ENCODE data around the gene NACC2. TPM values are rescaled to one million over a fixed set of nuclear protein-coding genes. Genes with fewer than 3 reads are reported as not detected.

NACC2 gene
- total RNA-seq, 2 donors from 2014 or later: 24.5 to 55.2 TPM

GRCh38 chr9:136024696-136025316 is 70.3 kb downstream of the NACC2 start:
- H3K27me3 ChIP-seq (replicated peaks; ENCODE audit: insufficient read depth): no peaks in the 10 kb centered on the region

GRCh38 chr9:136024286-136024685 is 70.8 kb downstream of the NACC2 start:
- WGBS: 38% methylated on average over 2 of the region's 2 CpGs
- H3K27ac ChIP-seq: no peak overlapping the region
- intact Hi-C loops (cut with DNase I): no loop called here
- H3K36me3 ChIP-seq: no peaks in the 10 kb centered on the region
- H3K4me3 ChIP-seq: no peak overlapping the region
- H3K4me1 ChIP-seq (replicated peaks): no peaks in the 10 kb centered on the region
- H3K27me3 ChIP-seq (replicated peaks; ENCODE audit: insufficient read depth): no peaks in the 10 kb centered on the region
- H3K9me3 ChIP-seq: no peaks in the 10 kb centered on the region
- no peak for DNase-seq (ENCODE audit: low spot score)
- TF ChIP-seq CTCF (IDR thresholded peaks at IDR 0.05) (no peak), POLR2A (IDR thresholded peaks at IDR 0.05) (no peak), POLR2AphosphoS5 (IDR thresholded peaks at IDR 0.05) (no peak)

More at GRCh38 chr9:136024696-136025316, 70.3 kb downstream of the NACC2 start:
- no peaks in the 10 kb centered on the region for H3K9me3 ChIP-seq
- TF ChIP-seq POLR2A (IDR thresholded peaks at IDR 0.05) (no peak), POLR2AphosphoS5 (IDR thresholded peaks at IDR 0.05) (no peak), CTCF (IDR thresholded peaks at IDR 0.05) (no peak)
- WGBS: 65% methylated on average over 16 of the region's 16 CpGs
- no peak overlapping the region for H3K4me3 ChIP-seq
- DNase-seq (ENCODE audit: low spot score): no peak
- no peak overlapping the region for H3K27ac ChIP-seq
- no peaks in the 10 kb centered on the region for H3K4me1 ChIP-seq (replicated peaks)
- intact Hi-C loops (cut with DNase I): no loop called here
- H3K36me3 ChIP-seq: no peaks in the 10 kb centered on the region

GRCh38 chr9:136023410-136024225 is 71.5 kb downstream of the NACC2 start:
- intact Hi-C loops (cut with DNase I): no loop called here
- DNase-seq (ENCODE audit: low spot score): no peak
- Histone ChIP-seq H3K27me3 (replicated peaks; ENCODE audit: insufficient read depth) (no peaks in the 10 kb centered on the region), H3K27ac (no peak overlapping the region), H3K36me3 (no peaks in the 10 kb centered on the region), H3K4me1 (replicated peaks) (no peaks in the 10 kb centered on the region), H3K9me3 (no peaks in the 10 kb centered on the region), H3K4me3 (no peak overlapping the region)
- WGBS: 49% methylated on average over 16 of the region's 16 CpGs
- TF ChIP-seq POLR2AphosphoS5 (IDR thresholded peaks at IDR 0.05): no peak
- no peak for TF ChIP-seq CTCF (IDR thresholded peaks at IDR 0.05)
- TF ChIP-seq POLR2A (IDR thresholded peaks at IDR 0.05): no peak

GRCh38 chr9:136022731-136023409 is 72.2 kb downstream of the NACC2 start:
- H3K4me1 ChIP-seq (replicated peaks): no peaks in the 10 kb centered on the region
- H3K36me3 ChIP-seq: no peaks in the 10 kb centered on the region
- no peak for DNase-seq (ENCODE audit: low spot score)
- H3K9me3 ChIP-seq: no peaks in the 10 kb centered on the region
- 92% methylated on average over 22 of the region's 22 CpGs for WGBS
- TF ChIP-seq CTCF (IDR thresholded peaks at IDR 0.05): no peak
- TF ChIP-seq POLR2A (IDR thresholded peaks at IDR 0.05): no peak
- TF ChIP-seq POLR2AphosphoS5 (IDR thresholded peaks at IDR 0.05): no peak
- no peaks in the 10 kb centered on the region for H3K27me3 ChIP-seq (replicated peaks; ENCODE audit: insufficient read depth)
- H3K27ac ChIP-seq: no peak overlapping the region
- intact Hi-C loops (cut with DNase I): no loop called here
- H3K4me3 ChIP-seq: no peak overlapping the region

Data from prostate gland (tissue), 2 donors.